Hepatocyte (in vitro differentiated cells): Measurements from ENCODE around the gene IRAK1.

Source experiments
- CTCF ChIP-seq: fragments of 200-600 bp; sonication (generic); IDR thresholded peaks from 2 replicates; pipeline ENCODE4 v1.5.1; 2016; ENCODE audit warnings: antibody characterized with exemption, mild to moderate bottlenecking; ENCODE audit not compliant: poor library complexity
- EZH2 ChIP-seq: fragments of 200-600 bp; sonication (generic); IDR thresholded peaks from 2 replicates; pipeline ENCODE4 v1.6.1; 2016; ENCODE audit warnings: antibody characterized with exemption, mild to moderate bottlenecking, borderline replicate concordance

- TF ChIP-seq CTCF = no peak
- no peak for TF ChIP-seq EZH2
These were observed 51.4 kb downstream of the IRAK1 start for GRCh38 chrX:153968255-153968654.
